OCI-LY1 (cell line): ENCODE measurements around the gene DYRK1A.

Experiments used
- CTCF ChIP-seq: fragments of 200-600 bp; sonication (generic), shearing (Covaris generic); IDR thresholded peaks from 2 replicates; pipeline ENCODE4 v1.5.1; 2017; ENCODE audit warnings: mild to moderate bottlenecking, antibody characterized with exemption, low read length, moderate library complexity, mixed read lengths
- EZH2 ChIP-seq: fragments of 200-600 bp; sonication (generic), shearing (Covaris generic); IDR thresholded peaks from 2 replicates; pipeline ENCODE4 v1.8.0; 2017; ENCODE audit warnings: borderline replicate concordance, mixed run types, mild to moderate bottlenecking, antibody characterized with exemption, low read length, moderate library complexity, mixed read lengths

- no peak for TF ChIP-seq CTCF
- TF ChIP-seq EZH2: no peak
Measured at GRCh38 chr21:37468909-37469308, 102.3 kb downstream of the DYRK1A start.
